GM18502 (cell line): ENCODE results near the gene PAK4.

Experiments used
- ATAC-seq: cut with Tn5 transposase; IDR thresholded peaks from one replicate; pipeline ENCODE4 v1.9.1; 2021; ENCODE audit warnings: mild to moderate bottlenecking; ENCODE audit not compliant: unreplicated experiment, poor library complexity

Gene PAK4

GRCh38 chr19:39145180-39145953 is 19.8 kb downstream of the PAK4 start:
- ATAC-seq, result no peak

GRCh38 chr19:39146091-39146490 is 20.5 kb downstream of the PAK4 start:
- ATAC-seq, result no peak

- ATAC-seq, result no peak
Measured at GRCh38 chr19:39146686-39147450, 21.3 kb downstream of the PAK4 start.

GRCh38 chr19:39147480-39147879 is 21.9 kb downstream of the PAK4 start:
- ATAC-seq, result no peak

- no peak for ATAC-seq
Measured at GRCh38 chr19:39148939-39149529, 23.4 kb downstream of the PAK4 start.

GRCh38 chr19:39150235-39150634 is 24.6 kb downstream of the PAK4 start:
- no peak for ATAC-seq

- no peak for ATAC-seq
Measured at GRCh38 chr19:39150807-39151600, 25.4 kb downstream of the PAK4 start.

- no peak for ATAC-seq
Measured at GRCh38 chr19:39152066-39152465, 26.5 kb downstream of the PAK4 start.

- no peak for ATAC-seq
Measured at GRCh38 chr19:39154100-39154628, 28.6 kb downstream of the PAK4 start.

GRCh38 chr19:39154629-39155100 is 29.1 kb downstream of the PAK4 start:
- ATAC-seq, result no peak

- no peak for ATAC-seq
Measured at GRCh38 chr19:39155114-39155700, 29.6 kb downstream of the PAK4 start.

GRCh38 chr19:39155741-39156140 is 30.2 kb downstream of the PAK4 start:
- ATAC-seq, result no peak

GRCh38 chr19:39156326-39157230 is 31.0 kb downstream of the PAK4 start:
- no peak for ATAC-seq

- no peak for ATAC-seq
Measured at GRCh38 chr19:39157275-39157996, 31.9 kb downstream of the PAK4 start.

- no peak for ATAC-seq
Measured at GRCh38 chr19:39157997-39158389, 32.4 kb downstream of the PAK4 start.

- no peak for ATAC-seq
Measured at GRCh38 chr19:39158646-39159260, 33.2 kb downstream of the PAK4 start.

- ATAC-seq, result no peak
Measured at GRCh38 chr19:39160523-39160861, 34.9 kb downstream of the PAK4 start.
